Esophagus muscularis mucosa (tissue), 4 donors: ENCODE data around the gene DEAF1. TPM values are rescaled to one million over a fixed set of nuclear protein-coding genes. Genes with fewer than 3 reads are reported as not detected.

Experiments
- DNase-seq: peaks from one replicate; pipeline ENCODE4 v3.0.0-alpha.2; 2017; ENCODE audit errors: extremely low spot score
- H3K27ac ChIP-seq, 4 donors: fragments of 200-600 bp; sonication (generic); replicated peaks in 1 of 4; 1 replicate in 3 of 4; 2 replicates in 1 of 4; pipeline ENCODE4 v1.5.1; 2016 to 2019; ENCODE audit warnings: mild to moderate bottlenecking in 1 of 4
- H3K27me3 ChIP-seq, 4 donors: fragments of 200-600 bp; sonication (generic); one replicate each; pipeline versions ENCODE4 v1.5.1 to v1.6.0; 2016 to 2019
- H3K36me3 ChIP-seq, 4 donors: fragments of 200-600 bp; sonication (generic); one replicate each; pipeline ENCODE4 v1.5.1; 2016 to 2019
- H3K4me1 ChIP-seq, 4 donors: fragments of 200-600 bp; sonication (generic); one replicate each; pipeline ENCODE4 v1.5.1; 2016 to 2019
- H3K4me3 ChIP-seq, 4 donors: fragments of 200-600 bp; sonication (generic); 1 replicate in 2 of 4; 2 replicates in 2 of 4; pipeline ENCODE4 v1.5.1; 2016 to 2019; ENCODE audit warnings: mild to moderate bottlenecking in 4 of 4, moderate library complexity in 1 of 4
- H3K9me3 ChIP-seq, 4 donors: fragments of 200-600 bp; sonication (generic); 1 replicate in 3 of 4; 2 replicates in 1 of 4; pipeline ENCODE4 v1.5.1; 2016 to 2019
- CTCF ChIP-seq, 3 experiments: fragments of 200-600 bp in 2 of 3; fragments of 450-650 bp in 1 of 3; sonication (generic) in 2 of 3; IDR thresholded peaks; one replicate each; pipeline ENCODE4 v1.5.1; 2017 to 2019; ENCODE audit warnings: antibody characterized with exemption in 3 of 3, mild to moderate bottlenecking in 2 of 3, moderate library complexity in 1 of 3
- EP300 ChIP-seq: sonication (generic); formaldehyde crosslinking; IDR thresholded peaks from one replicate; pipeline ENCODE4 v1.6.1; 2017; ENCODE audit warnings: antibody characterized with exemption
- POLR2A ChIP-seq: fragments of 450-650 bp; IDR thresholded peaks from one replicate; pipeline ENCODE4 v1.6.1; 2017; ENCODE audit warnings: antibody characterized with exemption, moderate library complexity, mild to moderate bottlenecking, low read depth
- POLR2AphosphoS5 ChIP-seq, 2 donors: sonication (generic); formaldehyde crosslinking; IDR thresholded peaks; one replicate each; pipeline ENCODE4 v1.6.1; 2017; ENCODE audit warnings: antibody characterized with exemption in 2 of 2
- WGBS: methylation state at CpG from one replicate; pipeline ENCODE4 v1.1.5; 2018; 5-methylcytosine and 5-hydroxymethylcytosine counted together
- intact Hi-C: fragments of 100-400 bp; cut with DNase I; formaldehyde crosslinking; loops from one replicate; pipeline ENCODE4 v1.15.1; 2023
- total RNA-seq, 4 donors: library from RNA; depleted of rRNA; stranded (reverse); fragments of >200 nt; gene quantifications; one replicate each; pipeline versions ENCODE4 v1.1.0 to v1.2.1, GENCODE V29; 2016

Gene DEAF1
- total RNA-seq, 4 donors from 2014 or later, result 24.9 to 57.1 (median 39.4) TPM

GRCh38 chr11:609341-609811 is 85.6 kb downstream of the DEAF1 start:
- intact Hi-C loops, result no loop called here
- Histone ChIP-seq H3K9me3 (no peaks in the 10 kb centered on the region), H3K27ac (no peak overlapping the region), H3K4me3 (no peak overlapping the region), H3K27me3 (no peaks in the 10 kb centered on the region), H3K36me3 (peaks cover 84 to 100% (median 97%) of the 10 kb centered on the region in 4 donors), H3K4me1 (peaks cover 17 to 37% (median 31%) of the 10 kb centered on the region in 4 donors)
- 95% methylated on average over 4 of the region's 28 CpGs for WGBS
- no peak for TF ChIP-seq EP300
- no peak for TF ChIP-seq POLR2A
- no peak for TF ChIP-seq POLR2AphosphoS5 (IDR thresholded peaks at IDR 0.05)
- TF ChIP-seq CTCF (IDR thresholded peaks at IDR 0.05), result no peak
- no peak for DNase-seq

GRCh38 chr11:608791-609251 is 86.2 kb downstream of the DEAF1 start:
- intact Hi-C loops, result no loop called here
- peaks cover 88 to 100% (median 98%) of the 10 kb centered on the region in 4 donors for H3K36me3 ChIP-seq
- 81% methylated on average over 28 of the region's 28 CpGs for WGBS

GRCh38 chr11:607971-608659 is 86.9 kb downstream of the DEAF1 start:
- no peak for DNase-seq
- H3K4me1 ChIP-seq, result peaks cover 7 to 25% (median 19%) of the 10 kb centered on the region in 4 donors
- no peak overlapping the region for H3K4me3 ChIP-seq
- H3K27me3 ChIP-seq, result no peaks in the 10 kb centered on the region
- H3K9me3 ChIP-seq, result no peaks in the 10 kb centered on the region
- whole genome bisulfite sequencing, result 91% methylated on average over 34 of the region's 45 CpGs
- no peak overlapping the region for H3K27ac ChIP-seq
- H3K36me3 ChIP-seq, result peaks cover 90 to 100% (median 99%) of the 10 kb centered on the region in 4 donors
- TF ChIP-seq CTCF (IDR thresholded peaks at IDR 0.05), result no peak
- no peak for TF ChIP-seq EP300
- TF ChIP-seq POLR2AphosphoS5 (IDR thresholded peaks at IDR 0.05), result no peak
- TF ChIP-seq POLR2A, result no peak
- intact Hi-C loops, result no loop called here

More at GRCh38 chr11:608791-609251, 86.2 kb downstream of the DEAF1 start:
- no peak for DNase-seq
- Histone ChIP-seq H3K9me3 (no peaks in the 10 kb centered on the region), H3K4me1 (peaks cover 12 to 31% (median 26%) of the 10 kb centered on the region in 4 donors), H3K27me3 (no peaks in the 10 kb centered on the region), H3K27ac (peak overlapping the region in 1 of 4 donors; percentile 15), H3K4me3 (no peak overlapping the region)
- TF ChIP-seq POLR2AphosphoS5 (IDR thresholded peaks at IDR 0.05), result no peak
- TF ChIP-seq CTCF (IDR thresholded peaks at IDR 0.05), result no peak
- no peak for TF ChIP-seq POLR2A
- no peak for TF ChIP-seq EP300

GRCh38 chr11:607020-607780 is 87.8 kb downstream of the DEAF1 start:
- Histone ChIP-seq H3K4me3 (no peak overlapping the region), H3K27me3 (no peaks in the 10 kb centered on the region), H3K36me3 (peaks cover 90 to 100% (median 99%) of the 10 kb centered on the region in 4 donors), H3K9me3 (no peaks in the 10 kb centered on the region), H3K27ac (peak overlapping the region; percentile 55 to 79 (median 70)), H3K4me1 (peaks cover 4 to 16% (median 11%) of the 10 kb centered on the region in 4 donors)
- intact Hi-C loops, result no loop called here
- no peak for DNase-seq
- TF ChIP-seq CTCF (IDR thresholded peaks at IDR 0.05) (no peak), EP300 (no peak), POLR2AphosphoS5 (IDR thresholded peaks at IDR 0.05) (no peak), POLR2A (no peak)
- WGBS, result 90% methylated on average over 26 of the region's 35 CpGs
